GM23338 (cell line): ENCODE measurements around the gene CHD9.

Experiments
- CREB1 ChIP-seq: fragments of 250-450 bp; sonication (Bioruptor Pico); IDR thresholded peaks from 2 replicates; pipeline ENCODE4 v1.5.0; 2020; ENCODE audit warnings: low read depth, mild to moderate bottlenecking, moderate library complexity
- REST ChIP-seq: IDR thresholded peaks from one replicate; pipeline ENCODE4 v1.6.1; 2018; ENCODE audit warnings: antibody characterized with exemption; ENCODE audit not compliant: unreplicated experiment

- TF ChIP-seq CREB1 (no peak), REST (no peak)
Measured at GRCh38 chr16:53036066-53036465, 18.7 kb upstream of the CHD9 start.
